Fibroblast of lung (primary cell): ENCODE measurements around the gene VPS26B. TPM values are rescaled to one million over a fixed set of nuclear protein-coding genes. Genes with fewer than 3 reads are reported as not detected.
A peak's percentile ranks its signal among the peaks of the same experiment; 100 is the strongest.

Experiments used
- DNase-seq, 2 donors: peaks; one replicate each; pipeline versions ENCODE4 v3.0.0 to v3.0.0-alpha.2; 2010; ENCODE audit warnings: low read depth in 2 of 2
- H2AFZ ChIP-seq: 2 replicates; pipeline ENCODE4 v1.5.1; 2012; ENCODE audit warnings: low read length, control low read depth, inconsistent platforms
- H3K27ac ChIP-seq: 2 replicates; pipeline ENCODE4 v1.5.1; 2011; ENCODE audit warnings: low read length, control low read depth; ENCODE audit not compliant: insufficient read depth
- H3K27me3 ChIP-seq: 2 replicates; pipeline ENCODE4 v1.5.1; 2011; ENCODE audit warnings: mild to moderate bottlenecking, low read length; ENCODE audit not compliant: control insufficient read depth, insufficient read depth
- H3K36me3 ChIP-seq: 2 replicates; pipeline ENCODE4 v1.5.1; 2011; ENCODE audit warnings: low read length; ENCODE audit not compliant: control insufficient read depth, insufficient read depth
- H3K4me1 ChIP-seq: 2 replicates; pipeline ENCODE4 v1.5.1; 2011; ENCODE audit warnings: low read length; ENCODE audit not compliant: control insufficient read depth, insufficient read depth; ENCODE audit errors: extremely low read depth
- H3K4me2 ChIP-seq: 2 replicates; pipeline ENCODE4 v1.5.1; 2011; ENCODE audit warnings: low read length, control low read depth; ENCODE audit not compliant: insufficient read depth; ENCODE audit errors: extremely low read depth
- H3K4me3 ChIP-seq, 4 experiments: fragments of 200-600 bp in 1 of 4; sonication (generic) in 1 of 4; replicated peaks in 1 of 4; 2 replicates each; pipeline ENCODE4 v1.5.1; 2011 to 2016; ENCODE audit warnings: low read length in 4 of 4, low read depth in 3 of 4, mild to moderate bottlenecking in 3 of 4, control low read depth in 2 of 4, inconsistent platforms in 1 of 4, mixed read lengths in 1 of 4; ENCODE audit not compliant: insufficient read depth in 1 of 4; ENCODE audit errors: control extremely low read depth in 1 of 4
- H3K79me2 ChIP-seq: 2 replicates; pipeline ENCODE4 v1.5.1; 2012; ENCODE audit warnings: mild to moderate bottlenecking, low read length, inconsistent platforms; ENCODE audit not compliant: control insufficient read depth, insufficient read depth
- H3K9ac ChIP-seq: 2 replicates; pipeline ENCODE4 v1.5.1; 2011; ENCODE audit warnings: mild to moderate bottlenecking, low read length, control low read depth; ENCODE audit not compliant: insufficient read depth
- H3K9me3 ChIP-seq: 2 replicates; pipeline ENCODE4 v1.5.1; 2012; ENCODE audit warnings: low read depth, low read length; ENCODE audit not compliant: control insufficient read depth, insufficient read depth
- H4K20me1 ChIP-seq: 2 replicates; pipeline ENCODE4 v1.5.1; 2011; ENCODE audit warnings: low read length; ENCODE audit not compliant: control insufficient read depth, insufficient read depth; ENCODE audit errors: extremely low read depth
- CTCF ChIP-seq, 2 donors: IDR thresholded peaks in 1 of 2; conservative IDR thresholded peaks in 1 of 2; 1 replicate in 1 of 2; 2 replicates in 1 of 2; pipeline ENCODE4 v1.5.1; 2011 to 2012; ENCODE audit warnings: low read length in 2 of 2, control low read depth in 1 of 2, inconsistent platforms in 1 of 2, low read depth in 1 of 2, mild to moderate bottlenecking in 1 of 2
- EZH2 ChIP-seq: IDR thresholded peaks from 2 replicates; pipeline ENCODE4 v1.5.1; 2012; ENCODE audit warnings: low read length, control low read depth, mild to moderate bottlenecking; ENCODE audit errors: missing control alignments
- polyA plus RNA-seq, 2 donors: library from polyadenylated mRNA; depleted of rRNA in 1 of 2; stranded (reverse) in 1 of 2; unstranded in 1 of 2; fragments of >200 nt; gene quantifications; 2 replicates each; pipeline ENCODE4 v1.2.1, GENCODE V29; 2011 to 2012; ENCODE audit warnings: missing spikeins in 1 of 2
- total RNA-seq: library from RNA; depleted of rRNA; stranded (reverse); fragments of >200 nt; gene quantifications from 2 replicates; pipeline ENCODE4 v1.2.1, GENCODE V29; 2014

Gene VPS26B
- total and polyA plus RNA-seq, 2 donors (not counting 1 experiment from before 2014, with no cell fraction given): 39.0 to 44.3 TPM

GRCh38 chr11:134266440-134266839 lies 42.0 kb downstream of the VPS26B start:
- no peak overlapping the region for H2AFZ ChIP-seq
- TF ChIP-seq EZH2: no peak
- TF ChIP-seq CTCF (conservative IDR thresholded peaks at IDR 0.05 in 1 of 2, IDR thresholded peaks at IDR 0.05 in 1 of 2; ENCODE audit: low read depth in 1 of 2, low read length in 2 of 2): no peak
- no peaks in the 10 kb centered on the region for H4K20me1 ChIP-seq
- no peak overlapping the region for H3K9ac ChIP-seq
- no peaks in the 10 kb centered on the region for H3K79me2 ChIP-seq
- H3K4me1 ChIP-seq: no peaks in the 10 kb centered on the region
- no peak overlapping the region for H3K27ac ChIP-seq
- DNase-seq: no peak
- no peaks in the 10 kb centered on the region for H3K27me3 ChIP-seq
- no peaks in the 10 kb centered on the region for H3K9me3 ChIP-seq
- no peak overlapping the region for H3K4me2 ChIP-seq
- H3K4me3 ChIP-seq: no peak overlapping the region
- peaks cover 3% of the 10 kb centered on the region for H3K36me3 ChIP-seq

- H3K4me3 ChIP-seq: no peak overlapping the region
- H3K79me2 ChIP-seq: no peaks in the 10 kb centered on the region
- peaks cover 3% of the 10 kb centered on the region for H3K36me3 ChIP-seq
- peak; percentile 86 to 88 for DNase-seq
- no peak overlapping the region for H3K27ac ChIP-seq
- no peaks in the 10 kb centered on the region for H4K20me1 ChIP-seq
- H2AFZ ChIP-seq: no peak overlapping the region
- TF ChIP-seq CTCF (conservative IDR thresholded peaks at IDR 0.05 in 1 of 2, IDR thresholded peaks at IDR 0.05 in 1 of 2; ENCODE audit: low read depth in 1 of 2, low read length in 2 of 2): no peak
- TF ChIP-seq EZH2: no peak
- H3K9me3 ChIP-seq: no peaks in the 10 kb centered on the region
- H3K9ac ChIP-seq: no peak overlapping the region
- H3K27me3 ChIP-seq: peaks cover 1% of the 10 kb centered on the region
- no peaks in the 10 kb centered on the region for H3K4me1 ChIP-seq
- no peak overlapping the region for H3K4me2 ChIP-seq
Measured at GRCh38 chr11:134266841-134267251, 42.4 kb downstream of the VPS26B start.

- no peak overlapping the region for H3K27ac ChIP-seq
- no peak for DNase-seq
- H3K4me2 ChIP-seq: no peak overlapping the region
Measured at GRCh38 chr11:134267461-134267860, 43.0 kb downstream of the VPS26B start.

More at GRCh38 chr11:134267461-134267860, 43.0 kb downstream of the VPS26B start:
- no peak overlapping the region for H2AFZ ChIP-seq
- peaks cover 3% of the 10 kb centered on the region for H3K27me3 ChIP-seq
- H3K9ac ChIP-seq: no peak overlapping the region
- no peak overlapping the region for H3K4me3 ChIP-seq
- no peak for TF ChIP-seq CTCF (conservative IDR thresholded peaks at IDR 0.05 in 1 of 2, IDR thresholded peaks at IDR 0.05 in 1 of 2; ENCODE audit: low read depth in 1 of 2, low read length in 2 of 2)
- peaks cover 3% of the 10 kb centered on the region for H3K36me3 ChIP-seq
- H4K20me1 ChIP-seq: no peaks in the 10 kb centered on the region
- no peaks in the 10 kb centered on the region for H3K9me3 ChIP-seq
- no peaks in the 10 kb centered on the region for H3K4me1 ChIP-seq
- no peaks in the 10 kb centered on the region for H3K79me2 ChIP-seq
